A549 (cell line): ENCODE measurements around the gene ZNF541. TPM values are rescaled to one million over a fixed set of nuclear protein-coding genes. Genes with fewer than 3 reads are reported as not detected.

Experiments
- ATAC-seq, 2 experiments: fragments of 200-7000 bp in 1 of 2; fragments of >200 bp in 1 of 2; cut with Nextera tagmentation in 1 of 2; cut with Tn5 transposase in 1 of 2; 3 replicates each; pipeline versions ENCODE4 v1.8.0 to v1.9.1; 2018 to 2020; ENCODE audit warnings: mild to moderate bottlenecking in 1 of 2, moderate library complexity in 1 of 2
- CTCF ChIA-PET: fragments of 300-600 bp; sonication (Branson Sonifier 250); formaldehyde crosslinking; extraction: SDS; loops from one replicate; lab custom pipeline; 2021; ENCODE audit warnings: antibody characterized with exemption, inconsistent platforms; lab: Yijun Ruan, JAX
- POLR2A ChIA-PET: fragments of 350-600 bp; formaldehyde crosslinking; extraction: SDS; loops from one replicate; lab custom pipeline; 2021; ENCODE audit warnings: antibody characterized with exemption, inconsistent platforms; lab: Yijun Ruan, JAX
- DNase-seq, 2 experiments: peaks; one replicate each; pipeline versions ENCODE4 v3.0.0 to v3.0.0-alpha.2; 2011 to 2016; ENCODE audit warnings: low read depth in 1 of 2, low spot score in 1 of 2
- FAIRE-seq: peaks from 2 replicates; lab custom pipeline; 2011; peaks lifted over from hg19 to GRCh38; lab: Jason Lieb, UNC
- H3K27ac ChIP-seq, 2 experiments: fragments of >200 bp; sonication (Bioruptor Twin); formaldehyde crosslinking; 3 replicates each; pipeline ENCODE4 v1.5.1; 2016 to 2017
- H3K4me1 ChIP-seq: fragments of >200 bp; sonication (Bioruptor Twin); formaldehyde crosslinking; 3 replicates; pipeline ENCODE4 v1.6.1; 2016
- H3K4me2 ChIP-seq: fragments of >200 bp; sonication (Bioruptor Twin); formaldehyde crosslinking; 3 replicates; pipeline ENCODE4 v1.6.1; 2016
- H3K4me3 ChIP-seq: fragments of >200 bp; sonication (Bioruptor Twin); formaldehyde crosslinking; 3 replicates; pipeline ENCODE4 v1.5.1; 2016
- H3K9me3 ChIP-seq: fragments of >200 bp; sonication (Bioruptor Twin); formaldehyde crosslinking; 3 replicates; pipeline ENCODE4 v1.6.1; 2016
- CBX2 ChIP-seq: fragments of 200-600 bp; sonication (generic); IDR thresholded peaks from 2 replicates; pipeline ENCODE4 v1.6.1; 2016; ENCODE audit warnings: low read depth, mild to moderate bottlenecking, borderline replicate concordance
- CEBPB ChIP-seq, 2 experiments: fragments of >200 bp in 1 of 2; sonication (Bioruptor Twin) in 1 of 2; formaldehyde crosslinking in 1 of 2; IDR thresholded peaks; 2 replicates each; pipeline ENCODE4 v1.6.1; 2012 to 2016
- HDAC2 ChIP-seq: fragments of 200-600 bp; sonication (generic); IDR thresholded peaks from 2 replicates; pipeline ENCODE4 v1.6.1; 2016
- HEYL ChIP-seq: fragments of 250-450 bp; sonication (Bioruptor Pico); IDR thresholded peaks from 2 replicates; pipeline ENCODE4 v1.8.0; 2021; ENCODE audit warnings: mild to moderate bottlenecking, moderate library complexity
- JUN ChIP-seq, 2 experiments: fragments of >200 bp; sonication (Bioruptor Twin); formaldehyde crosslinking; IDR thresholded peaks; 2 replicates in 1 of 2; 3 replicates in 1 of 2; pipeline ENCODE4 v1.6.1; 2016 to 2017
- KDM5A ChIP-seq: fragments of 200-600 bp; sonication (generic); IDR thresholded peaks from 2 replicates; pipeline ENCODE4 v1.6.1; 2016; ENCODE audit warnings: antibody characterized with exemption, mild to moderate bottlenecking
- PHF8 ChIP-seq: fragments of 200-600 bp; sonication (generic); IDR thresholded peaks from 2 replicates; pipeline ENCODE4 v1.6.1; 2016; ENCODE audit warnings: low read depth, mild to moderate bottlenecking, antibody characterized with exemption, moderate library complexity, borderline replicate concordance
- POLR2A ChIP-seq: IDR thresholded peaks from 2 replicates; pipeline ENCODE4 v1.6.1; 2012; ENCODE audit warnings: mild to moderate bottlenecking, low read length
- RAD21 ChIP-seq, 2 experiments: fragments of >200 bp in 1 of 2; sonication (Bioruptor Twin) in 1 of 2; formaldehyde crosslinking in 1 of 2; IDR thresholded peaks in 1 of 2; conservative IDR thresholded peaks in 1 of 2; 2 replicates in 1 of 2; 3 replicates in 1 of 2; pipeline ENCODE4 v1.6.1; 2012 to 2018; ENCODE audit warnings: inconsistent platforms in 1 of 2
- REST ChIP-seq: fragments of 200-600 bp; sonication (generic); IDR thresholded peaks from 2 replicates; pipeline ENCODE4 v1.6.1; 2016; ENCODE audit warnings: antibody characterized with exemption, mild to moderate bottlenecking, moderate library complexity
- SREBF2 ChIP-seq: fragments of 450-650 bp; IDR thresholded peaks from 2 replicates; pipeline ENCODE4 v1.6.1; 2014; ENCODE audit warnings: mild to moderate bottlenecking, moderate library complexity
- TP53 ChIP-seq: fragments of 250-450 bp; sonication (Bioruptor Pico); IDR thresholded peaks from 2 replicates; pipeline ENCODE4 v1.5.0; 2021; ENCODE audit warnings: mild to moderate bottlenecking, moderate library complexity
- ZC3H11A ChIP-seq: fragments of 450-650 bp; IDR thresholded peaks from 2 replicates; pipeline ENCODE4 v1.6.1; 2014; ENCODE audit warnings: antibody characterized with exemption, mild to moderate bottlenecking
- WGBS: methylation state at CpG from one replicate; pipeline ENCODE4 v1.1.6; 2017; ENCODE audit errors: missing lambda C conversion rate; 5-methylcytosine and 5-hydroxymethylcytosine counted together
- polyA plus RNA-seq, 4 experiments: library from polyadenylated mRNA; depleted of rRNA in 3 of 4; stranded (reverse); fragments of >200 nt; fragmentation: RNase III in 1 of 4; extraction: RNeasy Plus Mini Kit Qiagen cat#74134 plus additional on column Dnase treatment in 1 of 4; gene quantifications; 2 replicates in 3 of 4; 3 replicates in 1 of 4; pipeline ENCODE4 v1.2.3, GENCODE V29; 2011 to 2017
- TF ChIP-seq, protein P1 (sequence below): fragments of >200 bp; sonication (Bioruptor Twin); formaldehyde crosslinking; IDR thresholded peaks from 3 replicates; pipeline ENCODE4 v1.6.1; 2016
- TF ChIP-seq, protein P2 (sequence below): IDR thresholded peaks from 2 replicates; pipeline ENCODE4 v1.6.1; 2012
- TF ChIP-seq, protein P3 (sequence below): fragments of >200 bp; sonication (Bioruptor Twin); formaldehyde crosslinking; IDR thresholded peaks from 3 replicates; pipeline ENCODE4 v1.5.1; 2016

The ZNF541 gene
- polyA plus RNA-seq, 2 of the 4 experiments (the other 2 are of a cell fraction), result not detected

DNA sequence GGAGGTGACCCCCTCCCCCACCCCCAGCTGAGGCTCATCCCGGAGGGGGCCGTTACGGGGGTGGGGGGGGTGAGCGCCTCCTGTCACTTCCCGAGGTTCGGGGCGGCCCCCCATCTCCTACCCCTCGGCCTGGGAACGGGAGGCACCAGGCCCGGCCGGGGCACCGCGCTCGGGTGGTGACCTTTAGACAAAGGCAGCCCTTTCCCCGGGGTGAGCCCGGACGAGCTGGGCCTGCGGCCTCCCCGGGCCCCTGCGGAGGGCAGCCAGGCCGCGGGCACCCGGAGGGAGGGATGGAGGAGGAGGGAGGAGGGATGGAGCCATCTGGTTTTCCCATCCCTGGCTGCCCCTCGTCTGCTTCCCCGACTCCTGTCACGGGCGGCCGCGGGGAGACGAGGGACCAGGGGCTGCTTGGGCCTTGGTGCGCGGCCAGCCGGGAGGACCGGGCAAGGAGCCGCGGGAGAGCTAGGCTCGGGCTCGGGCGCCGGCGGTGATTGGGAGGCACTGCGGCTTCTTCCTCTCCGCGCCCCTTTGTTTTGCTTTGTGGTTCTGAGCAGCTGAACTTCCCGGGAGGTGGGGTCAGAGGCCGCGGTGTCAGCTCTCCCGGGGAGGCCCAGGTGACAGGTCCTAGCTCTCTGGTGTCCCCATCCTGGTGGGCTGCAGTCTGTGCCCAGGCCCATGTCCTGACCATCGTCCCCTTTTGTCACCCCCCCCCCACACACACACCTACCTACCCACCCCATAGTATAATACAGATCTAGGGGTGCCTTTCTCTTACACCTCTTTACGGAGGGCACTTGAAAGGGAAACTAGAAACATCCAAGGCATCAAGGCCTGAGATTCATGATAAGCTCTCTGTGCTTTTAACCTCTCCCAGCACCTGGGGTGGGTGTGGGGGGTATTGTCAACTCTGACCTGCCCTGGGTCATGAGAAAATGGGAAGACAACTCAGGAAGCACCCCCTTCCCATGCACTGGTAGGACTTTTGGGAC is 37.3 kb upstream of the ZNF541 start:
- peaks cover 22% of the 10 kb centered on the region for H3K4me1 ChIP-seq
- H3K4me3 ChIP-seq, result peak overlapping the region; percentile 92
- ChIA-PET POLR2A (interaction anchor here (0.8 to 1.5 kb wide), 2 partner anchors 10 kb away, joined by 3 to 13 read pairs; no protein-coding TSS in a partner anchor), CTCF (interaction anchor here (0.5 to 2.4 kb wide), 22 partner anchors 9 to 1968 kb away, joined by 3 to 14 read pairs (median 3); partner anchors contain the start of genes DHX34, KPTN and NAPA)
- DNase-seq, result peak in 1 of 2 experiments; percentile 54
- TF ChIP-seq ZC3H11A, result no peak
- peak; percentile 32 for TF ChIP-seq PHF8
- no peak for FAIRE-seq
- H3K9me3 ChIP-seq, result no peaks in the 10 kb centered on the region
- WGBS, result 4% methylated on average over 37 of the region's 50 CpGs
- peak overlapping the region; percentile 93 to 96 for H3K27ac ChIP-seq
- peak overlapping the region; percentile 95 for H3K4me2 ChIP-seq
- ATAC-seq, result peak; percentile 2 to 28; a peak in 3 of 6 replicates

DNA sequence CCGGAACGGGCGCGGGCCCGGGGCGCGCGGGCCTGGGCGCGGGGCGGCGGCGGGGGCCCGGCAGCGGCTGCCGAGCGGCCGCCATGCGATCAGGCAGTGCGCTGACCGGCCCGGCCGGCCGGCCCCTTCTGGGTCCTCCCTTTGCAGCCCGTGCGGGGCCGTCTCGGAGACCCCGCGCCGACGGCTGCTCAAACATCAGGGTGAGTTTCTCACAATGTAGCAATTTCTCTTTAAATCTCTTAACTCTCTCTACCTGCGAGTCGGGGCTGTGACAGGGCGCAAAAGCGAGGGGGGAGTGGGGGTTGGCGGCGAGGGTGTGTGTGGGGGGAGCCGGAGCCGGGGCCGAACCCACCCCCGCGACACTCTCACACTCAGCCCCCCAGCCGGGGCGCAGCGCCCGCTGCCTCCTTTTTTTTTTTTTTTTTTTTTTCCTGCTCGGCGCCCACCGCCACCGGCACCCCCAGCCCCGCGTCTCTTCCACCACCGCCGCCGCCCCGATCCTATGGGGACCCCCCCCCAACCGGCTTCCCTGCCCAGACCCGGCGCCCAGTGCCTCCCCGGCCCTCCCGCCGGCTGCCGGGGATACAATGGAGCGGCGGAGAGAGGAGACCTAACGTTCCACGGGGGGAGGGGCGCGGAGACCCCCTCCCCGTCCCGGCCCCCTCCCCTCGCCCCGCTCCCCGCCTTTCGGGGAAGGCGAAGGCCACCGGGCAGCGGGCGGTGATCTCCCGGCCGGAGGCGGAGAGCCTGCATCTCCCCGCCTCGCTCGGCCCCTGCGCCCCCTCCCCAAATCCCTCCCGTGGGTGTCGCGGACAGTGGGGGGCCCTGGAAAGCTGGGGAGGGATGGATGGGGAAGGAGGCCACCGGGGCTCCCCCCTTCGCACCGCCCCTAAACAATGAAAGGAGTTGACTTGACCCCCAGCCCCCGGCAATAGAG is 36.3 kb upstream of the ZNF541 start, which contains the start of gene BICRA:
TSS of gene BICRA (plus strand) at position 166 of the 937 bp plus-strand sequence. CDS start 64,441 bp downstream, outside the sequence.
- peak; percentile 52 to 65 for ATAC-seq
- TF ChIP-seq POLR2A (peak; percentile 50), CEBPB (IDR thresholded peaks at IDR 0.05) (0 out of 4 replicates have a peak, but pooled peaks of 1 of the 2 experiments have one; percentile 13), HDAC2 (no peak), JUN (IDR thresholded peaks at IDR 0.05) (peak; percentile 19 to 71; a peak in 2 of 5 replicates)
- TF ChIP-seq, protein P1, sequence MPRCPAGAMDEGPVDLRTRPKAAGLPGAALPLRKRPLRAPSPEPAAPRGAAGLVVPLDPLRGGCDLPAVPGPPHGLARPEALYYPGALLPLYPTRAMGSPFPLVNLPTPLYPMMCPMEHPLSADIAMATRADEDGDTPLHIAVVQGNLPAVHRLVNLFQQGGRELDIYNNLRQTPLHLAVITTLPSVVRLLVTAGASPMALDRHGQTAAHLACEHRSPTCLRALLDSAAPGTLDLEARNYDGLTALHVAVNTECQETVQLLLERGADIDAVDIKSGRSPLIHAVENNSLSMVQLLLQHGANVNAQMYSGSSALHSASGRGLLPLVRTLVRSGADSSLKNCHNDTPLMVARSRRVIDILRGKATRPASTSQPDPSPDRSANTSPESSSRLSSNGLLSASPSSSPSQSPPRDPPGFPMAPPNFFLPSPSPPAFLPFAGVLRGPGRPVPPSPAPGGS, result 0 out of 3 replicates have a peak, but pooled peaks have one; percentile 24
- TF ChIP-seq, protein P2, sequence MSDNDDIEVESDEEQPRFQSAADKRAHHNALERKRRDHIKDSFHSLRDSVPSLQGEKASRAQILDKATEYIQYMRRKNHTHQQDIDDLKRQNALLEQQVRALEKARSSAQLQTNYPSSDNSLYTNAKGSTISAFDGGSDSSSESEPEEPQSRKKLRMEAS, result peak; percentile 54; the same call in 1 of the 2 replicates
- Histone ChIP-seq H3K4me2 (peak within 1 kb of the TSS; percentile 95), H3K9me3 (no peaks in the 10 kb centered on the region), H3K4me3 (peak within 1 kb of the TSS; percentile 92), H3K27ac (peak within 1 kb of the TSS; percentile 93 to 96), H3K4me1 (peaks cover 22% of the 10 kb centered on the region)
- ChIA-PET CTCF (interaction anchor here (1.1 to 2.7 kb wide), 8 partner anchors 9 to 172 kb away, joined by 3 to 14 read pairs (median 6); partner anchors contain the start of gene NAPA), POLR2A (interaction anchor here (1.0 to 1.5 kb wide), 3 partner anchors 9 to 94 kb away, joined by 3 to 13 read pairs (median 4); no protein-coding TSS in a partner anchor)
- 4% methylated on average over 45 of the region's 94 CpGs for WGBS
- peak; percentile 84 to 86 for DNase-seq
- FAIRE-seq, result no peak

DNA sequence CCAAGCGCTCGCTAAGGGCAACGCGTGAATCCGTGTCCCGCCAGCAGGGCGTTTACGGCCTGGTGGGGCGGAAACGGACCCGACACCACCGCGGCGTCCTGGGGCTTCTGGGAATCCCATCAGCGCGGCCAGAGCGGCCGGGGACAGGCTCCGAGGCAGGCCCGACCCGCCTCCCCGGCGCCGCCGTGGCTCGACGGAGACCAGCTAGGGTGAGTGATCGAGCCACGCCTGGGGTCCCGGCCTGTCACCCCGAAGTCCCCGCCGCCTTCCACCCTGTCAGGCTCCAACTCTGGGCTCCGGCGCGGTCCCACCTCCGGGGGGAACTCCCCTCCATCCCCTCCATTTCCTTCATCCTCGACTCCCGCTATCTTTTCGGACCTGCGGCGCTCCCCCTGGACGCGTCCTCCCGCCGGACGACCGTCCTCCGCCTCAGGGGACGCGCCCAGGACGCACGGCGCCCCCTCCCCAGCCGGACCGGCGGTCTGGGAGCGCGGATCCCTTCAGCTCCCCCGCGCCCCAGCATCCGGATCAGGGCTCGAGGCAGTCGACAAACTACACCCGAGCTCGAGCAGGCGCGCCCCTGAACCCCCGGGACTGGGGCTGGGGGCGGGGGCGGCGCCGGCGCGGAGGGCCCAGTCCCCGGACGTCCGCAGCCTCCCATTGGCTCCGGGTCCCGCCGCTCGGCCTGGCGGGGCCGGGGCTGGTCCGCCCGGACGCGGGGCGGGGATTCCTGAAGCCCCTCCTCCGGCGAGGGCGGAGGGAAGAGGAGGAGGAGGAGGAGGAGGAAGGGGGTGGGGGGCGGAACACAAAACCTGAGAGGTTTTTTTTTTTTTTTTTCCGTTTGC is 35.3 kb upstream of the ZNF541 start:
- DNase-seq (peak; percentile 94), ATAC-seq (peak; percentile 85 to 93)
- POLR2A ChIA-PET, result interaction anchor here (0.7 to 1.4 kb wide), 3 partner anchors 8 to 121 kb away, joined by 3 to 6 read pairs (median 4); no protein-coding TSS in a partner anchor
- TF ChIP-seq REST (no peak), CEBPB (IDR thresholded peaks at IDR 0.05) (no peak), TP53 (CRISPR knock-in tag) (no peak), SREBF2 (no peak), HEYL (no peak), POLR2A (peak; percentile 73), CBX2 (no peak), KDM5A (no peak), RAD21 (conservative IDR thresholded peaks at IDR 0.05 in 1 of 2, IDR thresholded peaks at IDR 0.05 in 1 of 2) (no peak)
- TF ChIP-seq, protein P1, result peak; percentile 67; the same call in 2 of the 3 replicates
- TF ChIP-seq, protein P3, sequence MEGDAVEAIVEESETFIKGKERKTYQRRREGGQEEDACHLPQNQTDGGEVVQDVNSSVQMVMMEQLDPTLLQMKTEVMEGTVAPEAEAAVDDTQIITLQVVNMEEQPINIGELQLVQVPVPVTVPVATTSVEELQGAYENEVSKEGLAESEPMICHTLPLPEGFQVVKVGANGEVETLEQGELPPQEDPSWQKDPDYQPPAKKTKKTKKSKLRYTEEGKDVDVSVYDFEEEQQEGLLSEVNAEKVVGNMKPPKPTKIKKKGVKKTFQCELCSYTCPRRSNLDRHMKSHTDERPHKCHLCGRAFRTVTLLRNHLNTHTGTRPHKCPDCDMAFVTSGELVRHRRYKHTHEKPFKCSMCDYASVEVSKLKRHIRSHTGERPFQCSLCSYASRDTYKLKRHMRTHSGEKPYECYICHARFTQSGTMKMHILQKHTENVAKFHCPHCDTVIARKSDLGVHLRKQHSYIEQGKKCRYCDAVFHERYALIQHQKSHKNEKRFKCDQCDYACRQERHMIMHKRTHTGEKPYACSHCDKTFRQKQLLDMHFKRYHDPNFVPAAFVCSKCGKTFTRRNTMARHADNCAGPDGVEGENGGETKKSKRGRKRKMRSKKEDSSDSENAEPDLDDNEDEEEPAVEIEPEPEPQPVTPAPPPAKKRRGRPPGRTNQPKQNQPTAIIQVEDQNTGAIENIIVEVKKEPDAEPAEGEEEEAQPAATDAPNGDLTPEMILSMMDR, result no peak

More for the DNA sequence above, 35.3 kb upstream of the ZNF541 start:
- Histone ChIP-seq H3K4me1 (peaks cover 21% of the 10 kb centered on the region), H3K9me3 (no peaks in the 10 kb centered on the region), H3K4me3 (peak overlapping the region; percentile 92), H3K4me2 (peak overlapping the region; percentile 84), H3K27ac (peak overlapping the region; percentile 93 to 96)
- FAIRE-seq, result no peak
- WGBS, result 3% methylated on average over 57 of the region's 94 CpGs
- CTCF ChIA-PET, result interaction anchor here (0.5 to 2.7 kb wide), 11 partner anchors 8 to 177 kb away, joined by 3 to 11 read pairs (median 3); partner anchors contain the start of gene NAPA
